Measurements from ENCODE around the gene ZNF274.

DNA sequence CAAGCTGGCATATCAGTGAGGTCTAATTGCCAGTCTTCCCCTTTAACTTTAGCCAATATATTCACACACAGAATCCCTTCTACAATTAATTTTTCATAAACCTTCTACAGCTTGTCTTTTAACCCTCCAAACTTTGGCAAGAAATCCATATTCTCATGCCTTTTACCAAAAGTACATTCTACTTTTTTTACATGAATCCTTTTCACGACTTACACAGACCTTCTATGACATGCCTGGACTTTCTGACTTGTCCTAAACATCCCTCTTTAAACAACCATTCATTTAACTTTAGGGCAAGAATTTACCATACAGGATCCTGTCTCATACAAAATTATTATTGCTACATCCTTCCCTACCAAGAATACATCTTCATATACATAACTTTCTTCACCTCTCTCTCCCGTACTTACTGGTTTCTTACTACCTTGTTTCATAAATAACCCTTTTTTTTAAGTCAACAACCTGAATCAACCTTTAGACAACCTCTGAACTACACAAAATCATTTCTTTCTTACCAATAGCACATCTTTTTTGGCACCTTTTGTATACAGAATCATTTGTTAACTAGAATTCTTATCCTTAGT is 69.3 kb downstream of the ZNF274 start:
- no peak for TF ChIP-seq POLR2AphosphoS5 (IDR thresholded peaks at IDR 0.05; ENCODE audit: low read depth, low read length)
- no peak for TF ChIP-seq SP1 (IDR thresholded peaks at IDR 0.05; ENCODE audit: low read depth, low read length)
- TF ChIP-seq EZH2 (IDR thresholded peaks at IDR 0.05; ENCODE audit: low read depth, low read length, severe bottlenecking) = no peak
